AG10803 (cell line): Measurements from ENCODE around the gene PRDM16.

Source experiments
- DNase-seq: peaks from one replicate; pipeline ENCODE4 v3.0.0; 2010; ENCODE audit warnings: low read depth
- H3K4me3 ChIP-seq: 2 replicates; pipeline ENCODE4 v1.5.1; 2011; ENCODE audit warnings: mild to moderate bottlenecking, low read length, control low read depth
- TF ChIP-seq, protein P1 (sequence below): conservative IDR thresholded peaks from 2 replicates; pipeline ENCODE4 v1.5.1; 2011; ENCODE audit warnings: mild to moderate bottlenecking, low read length, control low read depth, inconsistent platforms

PRDM16 gene

DNA sequence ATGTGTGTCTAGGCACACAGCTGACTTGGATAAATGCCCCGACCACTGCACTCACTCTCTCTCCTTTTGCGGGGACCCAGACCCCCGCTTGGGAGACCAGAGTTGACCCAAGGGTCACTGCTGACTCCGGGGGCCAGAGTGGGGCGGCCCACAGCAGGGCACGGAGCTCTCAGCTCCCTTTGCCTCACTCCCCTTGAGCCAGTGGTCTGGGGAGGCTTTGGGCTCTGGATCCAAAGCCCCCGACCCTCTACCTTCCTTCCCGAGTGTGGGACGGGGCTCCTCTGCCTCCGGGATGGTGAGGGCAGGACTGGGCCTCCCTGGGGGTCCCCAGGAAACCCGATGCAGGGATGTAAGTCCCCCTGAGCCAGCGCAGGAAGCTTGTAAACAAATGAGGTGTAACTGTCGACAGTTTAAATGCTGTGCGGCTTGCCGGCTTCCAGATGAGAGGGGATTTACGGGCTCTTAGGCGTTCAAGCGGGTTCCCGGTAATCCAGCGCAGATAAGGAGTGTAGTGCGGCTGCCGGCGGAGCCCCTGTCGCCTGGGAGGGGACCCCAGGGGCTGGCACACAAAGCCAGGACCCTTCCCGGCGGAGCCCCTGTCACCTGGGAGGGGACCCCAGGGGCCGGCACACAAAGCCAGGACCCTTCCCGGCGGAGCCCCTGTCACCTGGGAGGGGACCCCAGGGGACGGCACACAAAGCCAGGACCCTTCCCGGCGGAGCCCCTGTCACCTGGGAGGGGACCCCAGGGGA is 40.3 kb upstream of the PRDM16 start:
- H3K4me3 ChIP-seq, result no peak overlapping the region
- TF ChIP-seq, protein P1, sequence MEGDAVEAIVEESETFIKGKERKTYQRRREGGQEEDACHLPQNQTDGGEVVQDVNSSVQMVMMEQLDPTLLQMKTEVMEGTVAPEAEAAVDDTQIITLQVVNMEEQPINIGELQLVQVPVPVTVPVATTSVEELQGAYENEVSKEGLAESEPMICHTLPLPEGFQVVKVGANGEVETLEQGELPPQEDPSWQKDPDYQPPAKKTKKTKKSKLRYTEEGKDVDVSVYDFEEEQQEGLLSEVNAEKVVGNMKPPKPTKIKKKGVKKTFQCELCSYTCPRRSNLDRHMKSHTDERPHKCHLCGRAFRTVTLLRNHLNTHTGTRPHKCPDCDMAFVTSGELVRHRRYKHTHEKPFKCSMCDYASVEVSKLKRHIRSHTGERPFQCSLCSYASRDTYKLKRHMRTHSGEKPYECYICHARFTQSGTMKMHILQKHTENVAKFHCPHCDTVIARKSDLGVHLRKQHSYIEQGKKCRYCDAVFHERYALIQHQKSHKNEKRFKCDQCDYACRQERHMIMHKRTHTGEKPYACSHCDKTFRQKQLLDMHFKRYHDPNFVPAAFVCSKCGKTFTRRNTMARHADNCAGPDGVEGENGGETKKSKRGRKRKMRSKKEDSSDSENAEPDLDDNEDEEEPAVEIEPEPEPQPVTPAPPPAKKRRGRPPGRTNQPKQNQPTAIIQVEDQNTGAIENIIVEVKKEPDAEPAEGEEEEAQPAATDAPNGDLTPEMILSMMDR, result no peak
- DNase-seq, result no peak

DNA sequence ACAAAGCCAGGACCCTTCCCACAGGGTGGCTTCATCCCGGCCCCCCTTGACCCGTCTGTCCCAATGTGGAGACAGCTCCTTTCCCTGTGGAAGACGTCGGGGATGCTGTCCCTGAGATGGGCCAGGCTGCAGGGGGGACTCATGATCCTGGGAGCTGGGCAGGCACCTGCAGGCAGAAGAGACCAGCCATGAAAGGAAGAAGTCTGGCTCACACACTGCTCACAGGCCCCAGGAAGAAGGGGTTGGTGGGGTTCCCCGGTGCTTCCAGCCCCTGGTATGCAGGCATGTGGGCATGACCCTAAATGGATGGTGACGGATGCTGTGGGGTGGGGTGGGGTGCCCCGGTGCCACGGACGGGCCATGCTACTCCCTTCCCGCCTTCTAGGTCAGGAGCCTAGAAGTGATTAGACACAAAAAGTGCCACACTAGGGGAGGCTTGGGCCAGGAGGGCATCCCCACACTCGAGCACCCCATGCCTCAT is 39.5 kb upstream of the PRDM16 start:
- TF ChIP-seq, protein P1, result no peak
- DNase-seq, result no peak
- no peak overlapping the region for H3K4me3 ChIP-seq

DNA sequence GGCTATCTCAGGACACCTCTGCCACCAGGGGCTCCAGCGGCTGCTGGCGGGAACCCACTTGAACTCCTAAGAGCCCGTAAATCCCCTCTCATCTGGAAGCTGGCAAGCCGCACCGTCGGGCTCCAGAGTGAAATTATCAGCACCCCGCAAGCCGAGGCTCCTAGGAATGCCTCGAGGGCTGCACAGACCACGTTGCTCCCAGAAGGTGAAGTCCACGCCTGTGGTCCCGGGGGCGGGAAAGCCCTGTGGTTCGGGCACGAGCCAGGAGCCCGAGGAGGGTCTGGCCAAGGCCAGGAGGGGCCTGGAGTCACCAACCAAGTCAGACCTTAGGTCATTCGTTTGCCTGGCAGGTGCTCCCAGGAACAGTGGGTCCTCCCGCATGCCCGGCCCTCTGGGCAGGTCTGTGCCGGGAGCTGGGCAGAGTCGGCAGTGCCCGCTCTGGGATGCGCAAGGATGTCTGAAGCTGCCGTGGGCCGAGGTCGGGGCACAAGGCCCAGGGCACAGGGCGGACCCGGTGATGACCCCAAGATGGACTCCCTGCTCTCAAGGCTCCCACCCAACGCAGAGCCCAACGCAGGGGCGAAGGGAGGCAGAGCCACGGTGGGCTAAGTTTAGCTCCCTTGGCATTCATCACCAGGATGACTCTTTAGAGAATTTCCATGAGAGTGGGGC is 38.9 kb upstream of the PRDM16 start:
- no peak overlapping the region for H3K4me3 ChIP-seq
- DNase-seq, result no peak
- TF ChIP-seq, protein P1, result no peak

DNA sequence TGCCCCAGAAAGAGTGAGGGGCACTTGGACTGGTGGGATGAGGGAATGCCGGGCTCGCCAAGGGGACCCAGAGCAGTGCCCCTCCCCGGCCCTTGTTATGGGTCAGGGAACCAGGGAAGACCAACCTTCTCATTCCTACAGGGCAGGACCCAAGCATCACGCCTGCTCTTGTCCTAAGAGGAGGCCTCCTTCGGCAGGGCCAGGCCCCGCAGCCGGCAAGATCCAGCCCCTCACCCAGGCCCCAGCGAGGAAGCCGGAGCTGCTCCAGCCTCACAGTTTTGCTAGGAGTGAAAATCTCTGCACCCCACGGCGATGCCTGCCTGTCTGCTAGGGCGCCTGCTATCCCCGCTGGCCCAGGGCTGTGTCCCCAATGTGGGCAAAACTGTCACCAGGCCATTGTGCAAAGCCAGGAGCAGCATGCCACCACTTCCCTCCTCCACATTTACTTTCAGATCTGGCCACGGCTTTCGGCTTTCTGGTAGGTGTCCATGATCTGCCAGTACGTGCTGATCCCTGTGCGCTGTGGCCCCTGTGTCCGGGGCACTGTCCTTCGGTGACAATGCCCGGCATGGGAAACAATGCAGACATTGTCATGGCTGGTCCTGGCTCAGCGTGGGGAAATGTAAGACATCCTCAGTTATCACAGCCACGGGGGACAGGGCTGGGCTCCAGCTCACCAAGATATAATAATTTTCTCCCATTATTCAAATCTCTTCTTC is 38.2 kb upstream of the PRDM16 start:
- H3K4me3 ChIP-seq, result no peak overlapping the region
- DNase-seq, result no peak
- TF ChIP-seq, protein P1, result no peak

DNA sequence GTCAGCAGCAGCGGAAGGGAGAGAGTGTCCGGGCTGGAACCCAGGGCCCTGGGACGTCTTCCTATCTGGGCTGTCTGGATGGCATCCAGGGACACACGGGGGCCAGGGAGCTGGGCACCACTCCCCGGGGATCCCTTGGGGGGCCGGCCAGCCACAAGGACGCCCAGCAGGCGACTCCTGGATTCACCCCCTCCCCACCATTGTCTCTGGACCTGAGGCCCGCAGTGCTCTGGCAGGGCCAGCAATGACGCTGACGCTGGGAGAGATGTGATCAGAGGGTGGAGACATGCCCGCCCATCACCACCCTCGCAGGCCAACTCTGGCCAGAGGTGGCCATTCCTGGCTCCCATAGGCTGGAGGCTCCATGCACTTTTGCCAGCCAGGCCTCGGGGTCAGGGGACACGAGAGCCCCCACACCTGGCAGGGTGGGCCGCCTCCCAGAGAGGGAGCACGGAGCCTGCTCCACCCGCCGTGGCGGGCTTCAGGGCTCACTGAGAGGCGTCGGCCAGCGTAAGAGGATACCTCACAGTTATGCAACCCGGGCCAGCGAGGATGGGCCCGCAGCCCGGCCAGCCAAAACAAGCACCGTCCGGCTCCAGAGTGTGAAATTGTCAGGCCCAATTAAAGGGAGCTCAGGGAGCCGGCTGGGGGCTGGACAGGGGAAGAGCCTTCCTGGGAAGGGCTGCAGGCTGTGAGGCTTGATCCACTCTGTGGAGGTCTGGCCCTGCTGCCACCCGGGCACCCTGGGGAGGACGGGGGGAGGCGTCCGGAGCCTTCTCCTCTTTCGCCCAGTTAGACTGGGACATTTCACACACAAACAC is 37.4 kb upstream of the PRDM16 start:
- H3K4me3 ChIP-seq, result no peak overlapping the region
- DNase-seq, result no peak
- TF ChIP-seq, protein P1, result no peak

DNA sequence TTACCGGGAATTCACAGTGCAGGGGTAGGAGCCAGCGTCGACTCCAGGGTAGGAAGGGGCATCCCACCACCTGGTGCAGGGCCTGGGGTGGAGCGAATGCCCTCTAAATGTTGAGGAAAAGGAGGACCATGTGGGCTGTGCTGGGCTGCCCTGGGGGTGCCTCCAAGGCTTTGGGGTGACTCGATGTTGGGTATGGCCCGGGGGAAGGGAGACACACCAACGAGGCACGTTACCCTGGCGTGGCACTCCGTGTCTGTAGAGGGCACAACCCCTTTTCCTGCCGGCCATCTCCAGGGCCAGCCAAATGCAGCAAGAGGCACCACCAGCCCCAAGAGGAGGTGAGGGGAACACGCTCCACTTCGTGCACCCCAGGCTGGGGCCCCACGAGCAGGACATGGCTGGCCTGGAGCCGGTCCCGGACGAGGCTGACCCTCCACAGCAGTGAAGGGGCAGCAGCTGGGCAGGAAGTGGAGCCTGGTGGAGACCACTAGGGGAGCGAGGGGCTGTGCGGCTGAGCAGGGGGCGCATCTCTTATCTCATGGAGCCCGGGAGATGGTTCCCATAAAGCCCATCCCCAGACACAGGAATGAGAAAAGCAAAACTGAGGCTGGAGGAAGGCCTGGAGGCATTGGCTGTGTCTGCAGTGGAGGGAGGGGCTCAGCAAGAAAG is 36.5 kb upstream of the PRDM16 start:
- no peak overlapping the region for H3K4me3 ChIP-seq
- no peak for DNase-seq
- TF ChIP-seq, protein P1, result no peak
